GM12891 (cell line): Measurements from ENCODE around the gene NCAM1.

Source experiments
- PAX5 ChIP-seq: IDR thresholded peaks from 2 replicates; pipeline ENCODE4 v1.6.1; 2011; ENCODE audit warnings: low read length, moderate library complexity, mild to moderate bottlenecking; ENCODE audit not compliant: insufficient read depth, severe bottlenecking
- POLR2A ChIP-seq: IDR thresholded peaks from 2 replicates; pipeline ENCODE4 v1.6.1; 2011; ENCODE audit warnings: low read depth, low read length, control low read depth
- POLR2AphosphoS5 ChIP-seq: IDR thresholded peaks from 2 replicates; pipeline ENCODE4 v1.6.1; 2011; ENCODE audit warnings: low read depth, low read length, control low read depth
- POU2F2 ChIP-seq: IDR thresholded peaks from 2 replicates; pipeline ENCODE4 v1.6.1; 2011; ENCODE audit warnings: low read depth, mild to moderate bottlenecking, control low read depth, low read length, moderate library complexity
- TAF1 ChIP-seq: IDR thresholded peaks from 2 replicates; pipeline ENCODE4 v1.6.1; 2011; ENCODE audit warnings: low read depth, low read length, control low read depth

DNA sequence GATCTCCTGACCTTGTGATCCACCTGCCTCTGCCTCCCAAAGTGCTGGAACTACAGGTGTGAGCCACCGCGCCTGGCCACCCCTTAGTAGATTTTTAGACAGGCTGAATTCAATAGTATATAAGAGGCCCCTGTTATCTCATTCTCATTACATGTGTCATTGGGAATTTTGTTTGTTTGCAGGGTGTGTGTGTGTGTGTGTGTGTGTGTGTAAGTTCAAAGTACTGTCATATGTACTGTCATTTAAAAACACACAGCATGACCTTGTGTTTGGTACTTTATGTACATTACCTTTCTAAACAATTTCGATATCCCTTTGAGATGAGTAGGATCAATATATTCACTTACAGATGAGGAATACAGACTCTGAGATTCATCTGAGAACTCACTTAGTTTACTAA lies 234.5 kb downstream of the NCAM1 start:
- TF ChIP-seq POLR2AphosphoS5: no peak
- TF ChIP-seq POU2F2: no peak
- TF ChIP-seq TAF1: no peak
- no peak for TF ChIP-seq POLR2A
- TF ChIP-seq PAX5: no peak
